ENCODE measurements around the gene MXRA8.

- TF ChIP-seq CTCF (IDR thresholded peaks at IDR 0.05; ENCODE audit: borderline replicate concordance, extremely low read depth, low read length, poor library complexity, severe bottlenecking) (no peak), EZH2 (IDR thresholded peaks at IDR 0.05; ENCODE audit: borderline replicate concordance, low read depth, low read length, severe bottlenecking) (no peak)
Observed at GRCh38 chr1:1327291-1327690, 31.1 kb downstream of the MXRA8 start.

Measured in DND-41 (cell line).